ENCODE data around the gene PXT1.
A peak's percentile ranks its signal among the peaks of the same experiment; 100 is the strongest.

PXT1 gene

DNA sequence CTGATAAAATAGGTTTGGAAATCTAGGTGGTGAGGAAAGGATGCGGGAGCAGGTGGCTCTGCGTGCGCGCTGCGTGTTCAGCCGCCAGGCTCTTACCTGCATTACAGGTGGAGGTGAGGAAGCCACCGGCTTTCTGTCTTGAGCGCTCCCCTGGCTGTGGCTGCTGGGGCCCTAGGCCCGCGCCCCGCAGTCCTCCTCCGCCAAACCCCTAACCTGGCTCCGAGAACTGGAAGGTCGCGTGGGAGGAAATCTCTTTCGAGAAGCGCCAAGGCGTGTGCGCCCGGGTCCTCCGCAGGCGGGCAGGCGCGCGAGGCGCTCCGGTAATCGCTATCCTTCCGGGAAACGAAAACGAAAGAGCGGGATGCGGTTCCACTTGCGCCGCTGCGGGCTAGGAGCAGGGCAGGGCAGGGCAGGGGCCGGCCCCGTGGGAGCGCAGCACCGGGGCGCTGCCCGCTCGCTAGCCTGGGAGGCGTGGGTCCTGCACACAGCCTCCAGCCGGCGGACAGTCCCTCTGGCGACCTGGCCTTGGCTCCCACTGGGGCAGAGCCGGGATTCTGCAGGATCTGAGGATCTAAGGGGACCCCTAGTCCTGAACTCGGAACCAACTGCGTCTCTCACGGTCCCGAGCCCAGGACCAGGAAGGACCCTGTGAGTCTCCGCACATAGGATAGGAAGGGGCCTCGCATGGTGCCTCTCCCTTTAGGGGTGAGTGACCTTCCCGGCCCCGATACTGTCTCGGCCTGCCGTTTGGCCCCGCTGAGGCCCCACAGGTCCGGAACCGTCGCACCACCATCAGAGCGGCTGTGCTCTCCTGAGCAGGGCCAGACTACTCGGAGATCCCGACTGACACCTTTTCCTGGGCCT lies 55.0 kb downstream of the PXT1 start, which contains the start of gene ETV7:
TSS of gene ETV7 (minus strand) at position 230 of the 864 bp plus-strand sequence. CDS start at position 102, 128 bp downstream.
- TF ChIP-seq CTCF (IDR thresholded peaks at IDR 0.05; ENCODE audit: insufficient read depth, low read length, poor library complexity, severe bottlenecking) = no peak
- H3K4me3 ChIP-seq (replicated peaks; ENCODE audit: low read depth, low read length) = peak within 1 kb of the TSS; percentile 64
- H3K36me3 ChIP-seq (ENCODE audit: control insufficient read depth, insufficient read depth, low read length) = no peaks in the 10 kb centered on the region
- no peaks in the 10 kb centered on the region; the same call in 1 of the 2 replicates for H3K27me3 ChIP-seq (replicated peaks; ENCODE audit: control insufficient read depth, insufficient read depth, low read length)
- peak; percentile 56 for DNase-seq (ENCODE audit: extremely low read depth, insufficient read length)

GRCh38 chr6:36386495-36387439 lies 55.9 kb downstream of the PXT1 start:
- no peaks in the 10 kb centered on the region; the same call in 1 of the 2 replicates for H3K27me3 ChIP-seq (replicated peaks; ENCODE audit: control insufficient read depth, insufficient read depth, low read length)
- no peak for DNase-seq (ENCODE audit: extremely low read depth, insufficient read length)

DNA sequence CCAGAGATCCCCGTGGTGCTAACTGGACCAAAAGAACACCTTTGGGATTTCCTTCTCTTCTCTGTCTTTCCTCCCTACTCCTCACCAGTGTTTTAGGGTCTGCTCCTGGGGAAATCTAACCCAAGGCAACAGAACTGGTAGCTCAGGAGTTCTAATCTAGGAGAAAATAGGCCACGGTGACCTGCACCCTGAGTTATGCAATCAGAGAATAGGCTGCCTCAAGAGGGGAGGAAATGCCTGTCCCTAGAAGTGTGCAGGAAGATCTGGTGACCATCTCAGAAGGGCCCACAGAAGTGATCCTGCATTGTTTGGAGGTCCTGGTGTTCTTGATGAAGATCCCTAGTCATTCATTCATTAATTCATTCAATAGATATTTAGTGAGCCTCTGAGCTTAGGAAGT lies 58.6 kb downstream of the PXT1 start:
- H3K27me3 ChIP-seq (replicated peaks; ENCODE audit: control insufficient read depth, insufficient read depth, low read length) = no peaks in the 10 kb centered on the region; the same call in 1 of the 2 replicates
- TF ChIP-seq CTCF (IDR thresholded peaks at IDR 0.05; ENCODE audit: insufficient read depth, low read length, poor library complexity, severe bottlenecking) = no peak
- no peak for DNase-seq (ENCODE audit: extremely low read depth, insufficient read length)
- H3K36me3 ChIP-seq (ENCODE audit: control insufficient read depth, insufficient read depth, low read length) = no peaks in the 10 kb centered on the region
- H3K4me3 ChIP-seq (replicated peaks; ENCODE audit: low read depth, low read length) = no peak overlapping the region

More at GRCh38 chr6:36386495-36387439, 55.9 kb downstream of the PXT1 start:
- Histone ChIP-seq H3K4me3 (replicated peaks; ENCODE audit: low read depth, low read length) (peak overlapping the region; percentile 64), H3K36me3 (ENCODE audit: control insufficient read depth, insufficient read depth, low read length) (no peaks in the 10 kb centered on the region)
- no peak for TF ChIP-seq CTCF (IDR thresholded peaks at IDR 0.05; ENCODE audit: insufficient read depth, low read length, poor library complexity, severe bottlenecking)

DNA sequence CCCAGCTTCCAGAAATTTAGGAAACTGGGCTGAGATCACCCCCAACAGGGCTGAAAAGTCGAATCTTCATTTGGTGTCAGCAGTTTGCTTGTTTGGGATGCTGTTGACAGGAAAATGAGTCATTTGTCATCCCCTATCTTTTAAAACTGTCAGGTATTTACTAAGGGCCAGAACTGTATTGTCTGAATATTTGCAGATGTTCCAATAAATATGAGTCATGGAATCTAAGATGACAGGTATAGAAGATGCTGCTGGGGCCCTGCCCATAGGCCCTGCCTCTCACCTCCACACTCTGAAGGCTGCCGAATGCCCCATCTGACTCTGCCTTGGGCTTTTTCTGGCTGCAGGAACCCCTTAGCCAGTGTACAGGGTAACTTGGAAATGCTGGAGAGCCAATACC lies 59.0 kb downstream of the PXT1 start:
- no peak for DNase-seq (ENCODE audit: extremely low read depth, insufficient read length)
- Histone ChIP-seq H3K36me3 (ENCODE audit: control insufficient read depth, insufficient read depth, low read length) (no peaks in the 10 kb centered on the region), H3K27me3 (replicated peaks; ENCODE audit: control insufficient read depth, insufficient read depth, low read length) (no peaks in the 10 kb centered on the region; the same call in 1 of the 2 replicates), H3K4me3 (replicated peaks; ENCODE audit: low read depth, low read length) (no peak overlapping the region)
- no peak for TF ChIP-seq CTCF (IDR thresholded peaks at IDR 0.05; ENCODE audit: insufficient read depth, low read length, poor library complexity, severe bottlenecking)

DNA sequence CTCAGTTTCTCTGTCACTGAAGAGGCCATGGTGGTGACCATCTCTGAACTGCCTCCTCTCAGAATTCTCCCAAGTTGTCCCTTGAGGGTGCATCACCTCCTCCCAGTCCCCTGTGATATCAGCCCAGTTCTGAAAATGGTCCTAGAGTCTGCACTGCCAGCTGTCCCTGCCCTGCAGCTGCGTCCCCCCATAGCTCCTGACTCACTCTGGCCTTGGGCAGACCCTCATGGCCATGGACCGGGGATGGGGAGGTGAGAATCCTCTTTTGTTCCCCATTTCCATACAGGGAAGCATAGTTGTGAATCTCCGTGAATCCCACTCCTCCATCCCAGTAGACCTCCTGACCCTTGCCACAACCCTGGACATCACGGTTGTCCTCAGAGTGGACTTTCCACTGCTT lies 59.7 kb downstream of the PXT1 start:
- no peak overlapping the region for H3K4me3 ChIP-seq (replicated peaks; ENCODE audit: low read depth, low read length)
- DNase-seq (ENCODE audit: extremely low read depth, insufficient read length) = no peak
- H3K27me3 ChIP-seq (replicated peaks; ENCODE audit: control insufficient read depth, insufficient read depth, low read length) = no peaks in the 10 kb centered on the region; the same call in 1 of the 2 replicates
- H3K36me3 ChIP-seq (ENCODE audit: control insufficient read depth, insufficient read depth, low read length) = no peaks in the 10 kb centered on the region
- TF ChIP-seq CTCF (IDR thresholded peaks at IDR 0.05; ENCODE audit: insufficient read depth, low read length, poor library complexity, severe bottlenecking) = no peak

All from GM06990 (cell line).